Measurements from ENCODE around the gene ATP2C2.

The ATP2C2 gene

DNA sequence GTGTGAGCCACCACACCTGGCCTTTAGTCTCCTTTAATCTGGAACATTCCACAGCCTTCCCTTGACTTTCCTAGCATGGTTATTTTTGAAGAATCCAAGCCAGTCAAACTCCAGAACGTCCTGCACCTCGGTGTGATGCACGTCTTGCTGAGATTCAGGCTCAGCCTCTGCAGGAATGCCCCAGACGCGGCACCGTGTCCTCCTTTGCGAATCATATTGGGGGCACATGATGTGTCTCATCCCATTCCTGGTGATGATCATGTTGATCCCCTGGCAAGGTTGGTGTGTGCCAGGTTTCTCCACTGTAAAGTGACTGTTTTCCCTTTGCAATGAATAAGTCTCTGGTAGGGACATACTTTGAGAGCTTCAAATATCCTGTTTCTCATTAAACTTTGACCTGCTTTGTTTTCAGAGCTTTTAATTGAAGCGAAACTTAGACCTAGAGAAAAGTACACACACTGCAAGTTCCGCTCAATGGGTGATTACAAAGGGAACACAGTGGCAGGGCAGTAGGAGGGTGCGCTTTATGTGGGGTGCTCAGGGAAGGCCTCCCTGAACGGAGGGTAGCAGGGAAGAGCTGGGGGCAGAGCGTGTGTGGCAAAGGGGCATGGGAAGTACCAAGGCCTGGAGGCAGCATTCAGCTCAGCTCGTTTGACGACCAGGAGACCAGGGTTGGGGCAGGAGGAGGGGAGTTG lies 9.6 kb upstream of the ATP2C2 start:
- TF ChIP-seq, protein P1, sequence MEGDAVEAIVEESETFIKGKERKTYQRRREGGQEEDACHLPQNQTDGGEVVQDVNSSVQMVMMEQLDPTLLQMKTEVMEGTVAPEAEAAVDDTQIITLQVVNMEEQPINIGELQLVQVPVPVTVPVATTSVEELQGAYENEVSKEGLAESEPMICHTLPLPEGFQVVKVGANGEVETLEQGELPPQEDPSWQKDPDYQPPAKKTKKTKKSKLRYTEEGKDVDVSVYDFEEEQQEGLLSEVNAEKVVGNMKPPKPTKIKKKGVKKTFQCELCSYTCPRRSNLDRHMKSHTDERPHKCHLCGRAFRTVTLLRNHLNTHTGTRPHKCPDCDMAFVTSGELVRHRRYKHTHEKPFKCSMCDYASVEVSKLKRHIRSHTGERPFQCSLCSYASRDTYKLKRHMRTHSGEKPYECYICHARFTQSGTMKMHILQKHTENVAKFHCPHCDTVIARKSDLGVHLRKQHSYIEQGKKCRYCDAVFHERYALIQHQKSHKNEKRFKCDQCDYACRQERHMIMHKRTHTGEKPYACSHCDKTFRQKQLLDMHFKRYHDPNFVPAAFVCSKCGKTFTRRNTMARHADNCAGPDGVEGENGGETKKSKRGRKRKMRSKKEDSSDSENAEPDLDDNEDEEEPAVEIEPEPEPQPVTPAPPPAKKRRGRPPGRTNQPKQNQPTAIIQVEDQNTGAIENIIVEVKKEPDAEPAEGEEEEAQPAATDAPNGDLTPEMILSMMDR (IDR thresholded peaks at IDR 0.05; ENCODE audit: low read depth, low read length, missing control alignments) = no peak
- no peak for DNase-seq (ENCODE audit: low read depth)
- H3K4me3 ChIP-seq (ENCODE audit: low read depth, low read length) = no peak overlapping the region

DNA sequence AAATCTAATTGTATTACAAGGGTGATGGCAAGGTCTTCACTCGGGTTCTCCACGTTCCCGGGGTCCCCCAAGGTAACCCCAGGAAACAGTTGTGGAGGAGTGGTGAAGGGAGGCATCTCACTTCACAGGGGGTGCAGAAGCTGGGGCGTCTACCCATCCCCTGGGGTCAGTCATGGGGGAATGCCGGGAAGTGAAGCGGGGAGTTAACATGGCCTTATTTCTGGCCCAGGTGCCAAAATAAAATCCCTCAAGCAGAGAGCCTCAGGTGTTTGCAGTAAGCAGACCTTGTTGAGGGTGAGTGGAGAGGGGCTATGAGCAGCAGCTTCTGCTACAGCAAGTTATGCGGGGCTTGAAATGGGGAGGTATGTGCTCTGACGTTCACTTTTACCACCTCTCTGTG lies 9.0 kb upstream of the ATP2C2 start:
- TF ChIP-seq, protein P1 (IDR thresholded peaks at IDR 0.05; ENCODE audit: low read depth, low read length, missing control alignments) = no peak
- DNase-seq (ENCODE audit: low read depth) = no peak
- H3K4me3 ChIP-seq (ENCODE audit: low read depth, low read length) = no peak overlapping the region

DNA sequence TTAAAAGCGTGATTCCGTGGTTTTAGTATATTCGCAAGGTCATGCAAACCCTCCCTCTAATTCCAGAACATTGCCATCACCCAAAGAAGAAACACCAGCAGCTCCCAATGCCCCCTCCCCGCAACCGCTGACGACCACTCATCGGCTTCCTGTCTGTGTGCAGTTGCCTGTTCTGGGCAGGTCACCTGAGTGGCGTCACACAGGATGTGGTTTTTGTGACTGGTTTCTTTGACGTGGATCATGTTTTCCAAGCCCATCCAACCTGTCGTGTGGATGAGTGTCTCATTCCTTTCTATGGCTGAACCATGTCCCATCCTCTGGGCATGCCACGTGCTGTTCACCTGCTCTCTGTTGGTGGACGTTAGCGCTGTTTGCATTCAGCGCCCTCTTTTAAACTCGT lies 8.2 kb upstream of the ATP2C2 start:
- no peak overlapping the region for H3K4me3 ChIP-seq (ENCODE audit: low read depth, low read length)
- TF ChIP-seq, protein P1 (IDR thresholded peaks at IDR 0.05; ENCODE audit: low read depth, low read length, missing control alignments) = no peak
- no peak for DNase-seq (ENCODE audit: low read depth)

DNA sequence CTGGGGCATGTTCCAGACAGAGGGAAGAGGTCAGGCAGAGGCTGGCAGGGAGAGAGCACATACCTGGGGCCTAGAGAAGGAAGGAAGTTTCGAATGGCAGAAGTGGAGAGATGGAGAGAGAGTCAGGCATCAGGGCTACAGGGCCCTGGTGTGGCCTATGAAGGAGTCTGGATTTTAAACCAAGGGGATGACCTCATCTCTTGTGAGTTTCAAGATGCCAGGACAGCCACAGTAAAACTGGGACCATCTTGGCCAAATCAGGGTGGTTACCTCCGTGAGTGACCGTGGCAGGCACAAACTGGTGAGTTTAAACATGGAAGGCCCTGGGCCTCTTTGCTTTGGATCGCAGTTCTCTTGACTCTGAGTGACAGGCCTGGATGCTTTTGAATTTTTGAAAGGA lies 7.6 kb upstream of the ATP2C2 start:
- no peak overlapping the region for H3K4me3 ChIP-seq (ENCODE audit: low read depth, low read length)
- TF ChIP-seq, protein P1 (IDR thresholded peaks at IDR 0.05; ENCODE audit: low read depth, low read length, missing control alignments) = no peak
- no peak for DNase-seq (ENCODE audit: low read depth)

DNA sequence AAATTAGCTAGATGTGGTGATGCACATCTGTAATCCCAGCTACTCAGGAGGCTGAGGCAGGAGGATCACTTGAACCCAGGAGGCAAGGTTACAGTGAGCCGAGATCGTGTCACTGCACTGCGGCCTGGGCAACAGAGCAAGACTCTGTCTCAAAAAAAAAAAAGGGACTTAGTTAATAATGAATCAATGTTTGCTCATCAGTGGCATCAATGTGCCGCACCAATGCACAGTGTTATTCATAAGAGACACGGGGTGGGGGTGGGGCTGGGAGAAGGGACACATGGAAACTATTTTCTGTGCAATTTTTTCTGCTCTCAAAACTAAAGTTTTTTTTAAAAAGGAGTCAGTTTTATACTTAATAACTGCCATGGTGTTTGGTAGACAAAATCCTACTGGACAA lies 6.8 kb upstream of the ATP2C2 start:
- TF ChIP-seq, protein P1 (IDR thresholded peaks at IDR 0.05; ENCODE audit: low read depth, low read length, missing control alignments) = no peak
- no peak overlapping the region for H3K4me3 ChIP-seq (ENCODE audit: low read depth, low read length)
- no peak for DNase-seq (ENCODE audit: low read depth)

DNA sequence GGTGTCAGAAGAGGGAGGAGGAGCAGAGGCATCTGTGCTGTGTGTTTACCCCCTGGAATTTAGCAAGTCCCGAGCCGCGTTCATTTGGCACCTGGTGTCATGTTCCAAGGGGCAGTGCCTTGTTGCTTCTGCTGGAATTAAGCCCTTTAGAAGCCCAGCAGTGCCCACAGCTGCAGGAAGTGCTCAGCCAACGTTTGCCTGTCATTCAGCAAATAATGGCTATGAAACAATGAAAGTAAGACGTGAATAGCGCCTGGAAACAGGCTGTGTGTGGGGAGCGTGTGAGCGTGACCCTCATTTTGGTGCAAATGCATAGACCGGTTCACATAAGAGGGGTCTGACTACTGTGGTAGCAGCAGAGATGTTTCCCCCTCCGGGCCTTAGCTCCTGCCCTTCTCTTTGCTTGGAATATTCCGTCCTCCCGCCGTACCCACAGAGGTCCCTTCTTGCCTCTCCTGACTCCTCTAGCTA lies 5.8 kb upstream of the ATP2C2 start:
- TF ChIP-seq, protein P1 (IDR thresholded peaks at IDR 0.05; ENCODE audit: low read depth, low read length, missing control alignments) = no peak

DNA sequence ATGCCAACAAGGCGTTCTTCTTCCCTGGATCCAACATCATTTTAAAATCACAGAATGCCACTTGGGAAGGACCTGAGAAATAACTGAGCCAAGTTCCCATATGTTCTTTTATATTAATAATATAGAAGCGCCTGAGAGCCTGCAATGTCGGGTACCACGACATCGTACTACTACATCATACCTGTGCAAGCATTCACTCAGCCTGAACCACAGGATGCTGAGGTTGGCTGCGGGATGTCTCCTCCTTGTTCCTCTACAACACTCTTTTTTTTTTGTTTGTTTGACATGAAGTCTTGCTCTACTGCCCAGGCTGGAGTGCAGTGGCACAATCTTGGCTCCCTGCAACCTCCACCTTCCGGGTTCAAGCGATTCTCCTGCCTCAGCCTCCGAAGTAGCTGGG lies 2.1 kb upstream of the ATP2C2 start:
- no peak overlapping the region for H3K4me3 ChIP-seq (ENCODE audit: low read depth, low read length)
- TF ChIP-seq, protein P1 (IDR thresholded peaks at IDR 0.05; ENCODE audit: low read depth, low read length, missing control alignments) = no peak
- DNase-seq (ENCODE audit: low read depth) = no peak

More for the DNA sequence above, 5.8 kb upstream of the ATP2C2 start:
- H3K4me3 ChIP-seq (ENCODE audit: low read depth, low read length) = no peak overlapping the region
- DNase-seq (ENCODE audit: low read depth) = no peak

Data from GM12864 (cell line).